Naive thymus-derived CD4-positive, alpha-beta T cell (primary cell): ENCODE results near the gene C2CD4C. TPM values are rescaled to one million over a fixed set of nuclear protein-coding genes. Genes with fewer than 3 reads are reported as not detected.

Source experiments
- ATAC-seq: fragments of 150-1000 bp; cut with Tn5 transposase; 2 replicates; pipeline ENCODE4 v1.10.0; 2021; ENCODE audit warnings: mild to moderate bottlenecking, moderate library complexity
- CTCF ChIA-PET: fragments of 350-600 bp; sonication (Branson Sonifier 250); formaldehyde crosslinking; loops from one replicate; lab custom pipeline; 2021; ENCODE audit warnings: antibody characterized with exemption; lab: Charles Lee
- POLR2A ChIA-PET: fragments of 350-600 bp; sonication (Branson Sonifier 250); formaldehyde crosslinking; loops from one replicate; lab custom pipeline; 2021; ENCODE audit warnings: antibody characterized with exemption, inconsistent platforms; lab: Charles Lee
- DNase-seq, 9 donors: peaks; one replicate each; pipeline versions ENCODE4 v3.0.0 to v3.0.0-alpha.2; 2020 to 2022; ENCODE audit warnings: mixed read lengths in 1 of 9
- H3K27ac ChIP-seq: one replicate; pipeline ENCODE4 v1.7.0; 2013; ENCODE audit warnings: mild to moderate bottlenecking, low read depth, low read length, moderate library complexity
- H3K27me3 ChIP-seq, 2 donors: one replicate each; pipeline ENCODE4 v1.7.0; 2013; ENCODE audit warnings: low read length in 2 of 2, mild to moderate bottlenecking in 2 of 2, moderate library complexity in 2 of 2; ENCODE audit not compliant: control insufficient read depth in 2 of 2, insufficient read depth in 2 of 2
- H3K36me3 ChIP-seq, 3 experiments: 1 replicate in 2 of 3; 2 replicates in 1 of 3; pipeline ENCODE4 v1.7.0; 2013; ENCODE audit warnings: low read length in 3 of 3, mild to moderate bottlenecking in 3 of 3, moderate library complexity in 1 of 3; ENCODE audit not compliant: insufficient read depth in 3 of 3, control insufficient read depth in 2 of 3
- H3K4me1 ChIP-seq, 2 donors: one replicate each; pipeline ENCODE4 v1.7.0; 2013; ENCODE audit warnings: low read length in 2 of 2, mild to moderate bottlenecking in 2 of 2, moderate library complexity in 1 of 2; ENCODE audit not compliant: control insufficient read depth in 2 of 2, insufficient read depth in 2 of 2
- H3K4me3 ChIP-seq: 2 replicates; pipeline ENCODE4 v1.7.0; 2013; ENCODE audit warnings: mild to moderate bottlenecking, low read length
- H3K9me3 ChIP-seq, 3 experiments: 1 replicate in 2 of 3; 2 replicates in 1 of 3; pipeline ENCODE4 v1.7.0; 2013; ENCODE audit warnings: low read length in 3 of 3; ENCODE audit not compliant: control insufficient read depth in 2 of 3
- H3K27ac Mint-ChIP-seq, 9 donors: one replicate each; pipeline ENCODE4 v1.8.0; 2020 to 2022; ENCODE audit warnings: mixed read lengths in 9 of 9, mild to moderate bottlenecking in 8 of 9, moderate library complexity in 5 of 9, inconsistent platforms in 2 of 9
- H3K27me3 Mint-ChIP-seq, 5 donors: one replicate each; pipeline ENCODE4 v1.8.0; 2021 to 2022; ENCODE audit warnings: mixed read lengths in 5 of 5, mild to moderate bottlenecking in 1 of 5
- H3K36me3 Mint-ChIP-seq, 5 donors: one replicate each; pipeline ENCODE4 v1.8.0; 2020 to 2022; ENCODE audit warnings: mixed read lengths in 5 of 5, mild to moderate bottlenecking in 3 of 5, inconsistent platforms in 1 of 5
- H3K4me1 Mint-ChIP-seq, 7 donors: one replicate each; pipeline ENCODE4 v1.8.0; 2020 to 2022; ENCODE audit warnings: mixed read lengths in 7 of 7, mild to moderate bottlenecking in 3 of 7, inconsistent platforms in 1 of 7
- H3K4me3 Mint-ChIP-seq, 10 donors: one replicate each; pipeline ENCODE4 v1.8.0; 2020 to 2022; ENCODE audit warnings: mild to moderate bottlenecking in 10 of 10, mixed read lengths in 10 of 10, moderate library complexity in 6 of 10, inconsistent platforms in 2 of 10
- H3K9me3 Mint-ChIP-seq, 11 donors: one replicate each; pipeline ENCODE4 v1.8.0; 2020 to 2022; ENCODE audit warnings: mixed read lengths in 11 of 11, mild to moderate bottlenecking in 4 of 11, inconsistent platforms in 1 of 11, moderate library complexity in 1 of 11
- intact Hi-C, 2 donors: fragments of 100-400 bp; cut with micrococcal nuclease; formaldehyde crosslinking; loops; one replicate each; pipeline ENCODE4 v1.15.1; 2023
- polyA plus RNA-seq, 2 donors: library from polyadenylated mRNA; unstranded; fragments of 300-500 nt; fragmentation: Illumina TruSeq; gene quantifications; one replicate each; pipeline ENCODE4 v1.2.3, GENCODE V29; 2021
- total RNA-seq, 6 experiments: library from RNA in 5 of 6; stranded (reverse) in 5 of 6; gene quantifications; 1 replicate in 5 of 6; 2 replicates in 1 of 6; pipeline ENCODE4 v1.2.3 and lab custom pipeline; 2021 to 2026

C2CD4C gene
- total and polyA plus RNA-seq, 7 experiments from 2014 or later, result not detected

DNA sequence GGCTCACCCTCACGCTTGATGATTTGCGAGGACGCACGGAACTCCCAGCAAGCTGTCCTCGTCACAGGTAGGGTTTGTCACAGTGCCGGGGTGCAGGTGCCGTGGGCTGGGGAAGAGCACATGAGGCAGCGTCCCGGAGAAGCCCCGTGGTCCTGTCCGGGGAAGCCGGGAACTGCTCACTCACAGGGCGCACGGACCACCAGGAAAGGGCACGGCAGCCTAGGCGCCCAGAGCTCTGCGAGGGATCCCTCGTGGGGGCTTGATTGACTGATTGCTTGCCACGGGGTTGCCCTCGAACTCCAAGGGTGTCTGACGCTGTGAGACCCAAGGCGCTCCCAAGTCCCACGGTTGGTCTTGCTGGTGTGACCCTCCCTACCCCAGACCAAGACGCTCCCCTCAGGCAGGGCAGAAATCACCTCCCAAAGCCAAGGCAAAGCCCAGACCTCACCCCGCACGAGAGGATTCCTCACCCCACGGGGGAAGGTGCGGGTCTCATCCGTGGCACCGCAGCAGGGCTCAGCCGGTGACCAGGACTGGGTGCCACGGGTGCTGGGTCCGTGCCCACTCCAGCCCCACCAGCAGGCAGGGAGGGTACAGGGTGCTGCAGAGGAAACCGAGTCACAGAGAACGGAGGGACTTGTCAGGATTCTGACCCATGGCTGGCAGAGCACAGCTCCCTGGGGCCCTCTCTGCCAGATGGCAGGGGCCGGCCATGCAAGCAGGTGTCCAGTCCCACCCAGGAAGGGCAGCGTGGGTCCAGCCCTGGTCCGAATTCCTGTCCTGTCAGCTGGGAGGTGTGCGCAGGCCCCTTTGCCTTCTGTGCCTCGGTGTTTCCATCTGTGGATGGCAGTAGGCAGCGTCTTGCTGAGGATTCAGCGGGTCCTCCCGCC, 7.7 kb downstream of the C2CD4C start:
- CTCF ChIA-PET, result no interaction called here
- H3K27ac Mint-ChIP-seq, result no peak overlapping the region

DNA sequence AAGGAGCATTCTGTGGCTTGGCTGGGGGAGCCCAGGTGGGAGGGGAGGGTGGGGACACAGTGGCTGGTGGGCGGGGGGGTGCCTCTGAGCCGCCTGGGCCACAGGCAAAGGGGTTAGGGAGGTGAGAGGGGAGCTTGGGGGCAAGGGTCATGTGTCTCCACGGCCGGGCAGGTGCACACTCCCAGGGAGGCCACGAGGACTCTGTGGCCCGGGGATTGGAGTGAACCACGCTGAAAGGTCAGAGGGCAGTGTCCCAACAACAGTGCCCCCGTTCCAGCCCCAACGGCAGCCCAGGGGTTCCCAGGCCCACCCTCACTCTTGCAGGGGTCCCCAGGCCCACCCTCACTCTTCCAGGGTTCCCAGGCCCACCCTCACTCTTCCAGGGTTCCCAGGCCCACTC, 9.6 kb downstream of the C2CD4C start:
- H3K4me3 Mint-ChIP-seq, result no peak overlapping the region
- CTCF ChIA-PET, result no interaction called here
- no peak overlapping the region for H3K4me3 ChIP-seq
- peaks cover 0 to 10% (median 2%) of the 10 kb centered on the region in 11 donors for H3K9me3 Mint-ChIP-seq
- POLR2A ChIA-PET, result no interaction called here
- H3K27me3 Mint-ChIP-seq, result peaks cover 0 to 13% (median 4%) of the 10 kb centered on the region in 5 donors
- H3K36me3 Mint-ChIP-seq, result peaks cover 0 to 6% (median 0%) of the 10 kb centered on the region in 5 donors
- no peaks in the 10 kb centered on the region for H3K27me3 ChIP-seq
- peaks cover 0 to 2% (median 0%) of the 10 kb centered on the region in 7 donors for H3K4me1 Mint-ChIP-seq
- peaks cover 0 to 6% (median 0%) of the 10 kb centered on the region in 3 experiments for H3K9me3 ChIP-seq
- H3K27ac ChIP-seq, result no peak overlapping the region
- H3K4me1 ChIP-seq, result no peaks in the 10 kb centered on the region
- H3K27ac Mint-ChIP-seq, result no peak overlapping the region
- ATAC-seq, result no peak
- DNase-seq, result no peak
- intact Hi-C loops, result no loop called here
- no peaks in the 10 kb centered on the region for H3K36me3 ChIP-seq

More for the DNA sequence above, 7.7 kb downstream of the C2CD4C start:
- no peak for DNase-seq
- Mint-ChIP-seq H3K36me3 (no peaks in the 10 kb centered on the region), H3K4me1 (no peaks in the 10 kb centered on the region), H3K4me3 (no peak overlapping the region), H3K9me3 (peaks cover 0 to 2% (median 0%) of the 10 kb centered on the region in 11 donors), H3K27me3 (peaks cover 0 to 21% (median 8%) of the 10 kb centered on the region in 5 donors)
- intact Hi-C loops, result no loop called here
- POLR2A ChIA-PET, result no interaction called here
- H3K9me3 ChIP-seq, result no peaks in the 10 kb centered on the region
- no peaks in the 10 kb centered on the region for H3K4me1 ChIP-seq
- H3K27ac ChIP-seq, result no peak overlapping the region
- H3K27me3 ChIP-seq, result no peaks in the 10 kb centered on the region
- H3K4me3 ChIP-seq, result no peak overlapping the region
- H3K36me3 ChIP-seq, result no peaks in the 10 kb centered on the region
- no peak for ATAC-seq

DNA sequence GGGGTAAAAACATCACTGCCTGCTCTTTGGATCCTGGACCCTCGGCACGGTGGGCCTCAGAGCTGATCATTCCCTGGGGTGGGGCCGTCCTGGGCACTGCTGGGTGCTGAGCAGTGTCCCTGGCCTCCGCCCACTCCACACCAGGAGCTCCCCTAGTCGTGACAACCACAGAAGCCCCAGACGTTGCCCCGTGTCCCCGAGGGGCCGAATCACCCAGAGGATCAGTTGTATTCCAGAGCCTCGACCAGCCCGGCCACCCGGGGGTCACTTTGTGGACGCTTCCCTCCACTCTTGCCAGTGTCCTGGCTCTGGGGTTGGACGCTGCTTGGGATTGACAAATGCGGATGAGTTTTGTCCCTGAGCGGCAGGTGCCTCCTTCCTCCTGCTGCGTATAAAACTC, 10.2 kb downstream of the C2CD4C start:
- no peak for DNase-seq
- POLR2A ChIA-PET, result no interaction called here
- H3K27me3 Mint-ChIP-seq, result peaks cover 0 to 12% (median 4%) of the 10 kb centered on the region in 5 donors

DNA sequence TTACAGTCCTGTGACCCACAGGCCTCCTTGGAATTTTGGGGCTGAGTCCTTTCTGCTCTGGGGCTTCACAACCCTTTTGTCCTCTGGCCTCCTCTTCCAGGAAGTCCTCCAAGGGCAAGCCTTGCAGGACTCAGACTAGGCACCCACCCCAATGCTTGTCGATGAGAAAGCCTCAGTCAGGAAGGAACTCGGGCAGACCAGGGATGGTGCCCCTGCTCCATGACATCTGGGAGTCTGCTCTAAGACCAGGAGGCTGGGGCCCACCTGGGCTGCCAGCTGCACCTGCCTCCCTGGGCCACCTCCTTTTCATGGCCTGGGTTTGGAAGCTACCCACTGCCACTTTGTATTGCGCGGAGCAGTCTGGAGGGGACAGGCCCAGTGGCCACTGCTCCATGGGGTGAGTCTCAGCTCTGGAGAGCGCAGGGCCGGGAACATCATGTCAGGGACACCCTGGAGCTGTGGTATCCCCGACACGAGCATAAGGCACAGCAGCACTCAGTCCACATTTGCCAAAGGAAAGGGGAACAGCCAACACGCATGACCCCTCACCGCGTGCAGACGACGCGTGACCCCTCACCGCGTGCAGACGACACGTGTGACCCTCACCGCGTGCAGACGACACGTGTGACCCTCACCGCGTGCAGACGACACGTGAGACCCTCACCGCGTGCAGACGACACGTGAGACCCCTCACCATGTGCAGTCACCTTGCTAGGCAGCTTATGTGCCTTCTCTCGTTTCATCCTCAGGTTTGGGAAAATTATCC, 10.8 kb downstream of the C2CD4C start:
- DNase-seq (no peak), ATAC-seq (no peak)
- intact Hi-C loops, result no loop called here
- peaks cover 0 to 20% (median 2%) of the 10 kb centered on the region in 11 donors for H3K9me3 Mint-ChIP-seq
- H3K4me1 Mint-ChIP-seq, result peaks cover 0 to 4% (median 0%) of the 10 kb centered on the region in 7 donors
- no peak overlapping the region for H3K4me3 Mint-ChIP-seq
- CTCF ChIA-PET, result no interaction called here
- no peak overlapping the region for H3K27ac ChIP-seq
- H3K36me3 ChIP-seq, result no peaks in the 10 kb centered on the region
- peaks cover 0 to 9% (median 4%) of the 10 kb centered on the region in 5 donors for H3K27me3 Mint-ChIP-seq
- H3K36me3 Mint-ChIP-seq, result peaks cover 0 to 12% (median 0%) of the 10 kb centered on the region in 5 donors
- no peak overlapping the region for H3K27ac Mint-ChIP-seq
- no peaks in the 10 kb centered on the region for H3K4me1 ChIP-seq
- no peak overlapping the region for H3K4me3 ChIP-seq
- peaks cover 0 to 6% (median 0%) of the 10 kb centered on the region in 3 experiments for H3K9me3 ChIP-seq
- no peaks in the 10 kb centered on the region for H3K27me3 ChIP-seq
- POLR2A ChIA-PET, result no interaction called here

More for the DNA sequence above, 10.2 kb downstream of the C2CD4C start:
- no peak overlapping the region for H3K4me3 Mint-ChIP-seq
- no peak overlapping the region for H3K27ac Mint-ChIP-seq
- intact Hi-C loops, result no loop called here
- Histone ChIP-seq H3K4me3 (no peak overlapping the region), H3K4me1 (no peaks in the 10 kb centered on the region), H3K27ac (no peak overlapping the region), H3K36me3 (no peaks in the 10 kb centered on the region), H3K27me3 (no peaks in the 10 kb centered on the region), H3K9me3 (peaks cover 0 to 6% (median 0%) of the 10 kb centered on the region in 3 experiments)
- H3K4me1 Mint-ChIP-seq, result peaks cover 0 to 2% (median 0%) of the 10 kb centered on the region in 7 donors
- no peak for ATAC-seq
- CTCF ChIA-PET, result no interaction called here
- H3K9me3 Mint-ChIP-seq, result peaks cover 0 to 14% (median 2%) of the 10 kb centered on the region in 11 donors
- H3K36me3 Mint-ChIP-seq, result peaks cover 0 to 9% (median 0%) of the 10 kb centered on the region in 5 donors

DNA sequence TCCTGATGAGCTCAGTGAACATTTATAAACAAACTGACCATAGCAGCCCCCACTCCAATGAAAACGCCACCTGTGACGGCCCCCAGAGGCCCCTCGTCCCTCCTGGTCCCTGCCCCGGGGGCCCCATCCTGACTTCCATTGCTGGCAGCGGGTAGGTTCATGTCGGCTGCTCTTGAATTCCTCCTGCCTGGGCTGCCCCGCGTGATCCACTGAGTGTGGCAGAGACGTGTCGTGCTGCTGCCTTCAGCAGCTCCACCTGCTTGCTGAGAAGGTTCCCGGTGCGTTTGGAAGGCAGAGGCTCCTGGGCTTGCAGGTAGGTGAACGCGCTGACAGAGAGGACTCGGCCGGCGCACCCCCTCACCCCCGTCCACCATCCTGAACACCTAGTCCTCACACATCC, 11.6 kb downstream of the C2CD4C start:
- no peaks in the 10 kb centered on the region for H3K4me1 ChIP-seq
- intact Hi-C loops, result no loop called here
- peaks cover 0 to 5% (median 0%) of the 10 kb centered on the region in 5 donors for H3K27me3 Mint-ChIP-seq
- peaks cover 0 to 7% (median 0%) of the 10 kb centered on the region in 7 donors for H3K4me1 Mint-ChIP-seq
- no peak overlapping the region for H3K27ac Mint-ChIP-seq
- H3K36me3 ChIP-seq, result no peaks in the 10 kb centered on the region
- peaks cover 0 to 15% (median 0%) of the 10 kb centered on the region in 5 donors for H3K36me3 Mint-ChIP-seq
- CTCF ChIA-PET, result no interaction called here
- DNase-seq (no peak), ATAC-seq (no peak)
- no peak overlapping the region for H3K27ac ChIP-seq
- peaks cover 0 to 27% (median 3%) of the 10 kb centered on the region in 11 donors for H3K9me3 Mint-ChIP-seq
- no peak overlapping the region for H3K4me3 ChIP-seq
- peaks cover 0 to 6% (median 0%) of the 10 kb centered on the region in 3 experiments for H3K9me3 ChIP-seq
- no peak overlapping the region for H3K4me3 Mint-ChIP-seq
- POLR2A ChIA-PET, result no interaction called here
- H3K27me3 ChIP-seq, result no peaks in the 10 kb centered on the region

DNA sequence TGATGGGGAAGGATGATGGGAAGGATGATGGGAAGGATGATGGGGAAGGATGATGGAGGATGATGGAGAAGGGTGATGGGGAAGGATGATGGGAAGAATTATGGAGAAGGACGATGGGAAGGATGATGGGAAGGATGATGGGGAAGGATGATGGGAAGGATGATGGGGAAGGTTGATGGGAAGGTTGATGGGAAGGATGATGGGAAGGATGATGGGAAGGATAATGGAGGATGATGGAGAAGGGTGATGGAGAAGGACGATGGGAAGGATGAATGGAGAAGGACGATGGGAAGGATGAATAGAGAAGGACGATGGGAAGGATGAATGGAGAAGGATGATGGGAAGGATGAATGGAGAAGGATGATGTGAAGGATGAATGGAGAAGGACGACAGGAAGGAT, 13.5 kb downstream of the C2CD4C start:
- H3K27me3 ChIP-seq, result no peaks in the 10 kb centered on the region
- DNase-seq (no peak), ATAC-seq (no peak)
- H3K9me3 Mint-ChIP-seq, result peaks cover 0 to 30% (median 3%) of the 10 kb centered on the region in 11 donors
- H3K36me3 ChIP-seq, result no peaks in the 10 kb centered on the region
- peaks cover 0 to 5% (median 0%) of the 10 kb centered on the region in 5 donors for H3K27me3 Mint-ChIP-seq
- H3K4me3 Mint-ChIP-seq, result peak overlapping the region in 3 of 10 donors; percentile 2 to 68 (median 23)
- no peak overlapping the region for H3K4me3 ChIP-seq
- H3K27ac ChIP-seq, result no peak overlapping the region
- H3K4me1 Mint-ChIP-seq, result peaks cover 0 to 7% (median 0%) of the 10 kb centered on the region in 7 donors
- H3K36me3 Mint-ChIP-seq, result peaks cover 0 to 15% (median 0%) of the 10 kb centered on the region in 5 donors
- H3K27ac Mint-ChIP-seq, result peak overlapping the region in 6 of 9 donors; percentile 16 to 69 (median 36)
- intact Hi-C loops, result no loop called here
- H3K4me1 ChIP-seq, result no peaks in the 10 kb centered on the region
- POLR2A ChIA-PET, result no interaction called here
- CTCF ChIA-PET, result no interaction called here
- peaks cover 0 to 6% (median 0%) of the 10 kb centered on the region in 3 experiments for H3K9me3 ChIP-seq
